Activated CD8-positive, alpha-beta memory T cell treated with anti-CD3 and anti-CD28 coated beads for 36 hours (primary cell): ENCODE results near the gene KIAA0232. TPM values are rescaled to one million over a fixed set of nuclear protein-coding genes. Genes with fewer than 3 reads are reported as not detected.

Experiments used
- CTCF ChIA-PET: fragments of 350-600 bp; sonication (Branson Sonifier 250); formaldehyde crosslinking; loops from one replicate; lab custom pipeline; 2021; ENCODE audit warnings: antibody characterized with exemption; lab: Charles Lee
- POLR2A ChIA-PET: fragments of 350-600 bp; sonication (Branson Sonifier 250); formaldehyde crosslinking; loops from one replicate; lab custom pipeline; 2021; ENCODE audit warnings: antibody characterized with exemption; lab: Charles Lee
- total RNA-seq, 2 experiments: library from RNA; stranded (reverse); gene quantifications; one replicate each; pipeline ENCODE4 v1.2.3, GENCODE V29; 2021

KIAA0232 gene
- total RNA-seq, 2 experiments from 2014 or later: 14.0 to 17.5 TPM

DNA sequence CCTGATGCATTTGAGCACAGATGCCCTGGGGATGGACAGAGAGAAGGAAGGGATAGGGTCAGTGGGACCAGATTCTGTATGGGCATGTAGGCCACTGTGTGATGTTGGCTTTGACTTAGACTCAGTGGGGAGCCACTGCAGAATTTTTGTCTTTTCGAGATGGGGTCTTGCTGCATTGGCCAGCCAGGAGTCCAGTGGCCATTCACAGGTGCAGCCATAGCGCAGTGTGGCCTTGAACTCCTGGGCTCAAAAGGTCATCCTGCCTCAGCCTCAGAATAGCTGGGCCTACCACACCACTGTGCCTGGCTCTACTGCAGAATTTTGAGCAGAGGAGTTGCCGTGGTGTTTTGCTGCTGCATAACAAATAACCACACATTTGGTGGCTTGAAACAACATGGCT, 149.9 kb downstream of the KIAA0232 start:
- ChIA-PET POLR2A (interaction anchor here (0.7 kb wide), 1 partner anchor 106 kb away, joined by 3 read pairs; no protein-coding TSS in a partner anchor), CTCF (no interaction called here)

- ChIA-PET CTCF (no interaction called here), POLR2A (no interaction called here)
Observed at GRCh38 chr4:6932918-6933317, 150.4 kb downstream of the KIAA0232 start.

Other genes starting within 250 kb of the KIAA0232 start
- gene MAN2B2, start 207.5 kb upstream of the KIAA0232 start, total RNA-seq: 10 to 100 TPM; 14.8 to 15.7 TPM
- gene MRFAP1, start 142.0 kb upstream of the KIAA0232 start, total RNA-seq: 100 to 1,000 TPM; 121 to 124 TPM
- gene S100P, start 88.8 kb upstream of the KIAA0232 start, total RNA-seq: 1 to 10 TPM; 3.2 to 4.3 TPM
- gene MRFAP1L1, start 72.9 kb upstream of the KIAA0232 start, total RNA-seq: 10 to 100 TPM; 45.9 to 49.2 TPM
- 10 to 100 TPM; 21.6 to 22.2 TPM for gene BLOC1S4, start 66.6 kb upstream of the KIAA0232 start, total RNA-seq
- 10 to 100 TPM; 46.9 to 47.4 TPM for gene TBC1D14, start 127.1 kb downstream of the KIAA0232 start, total RNA-seq